Stimulated activated CD4-positive, alpha-beta T cell treated with anti-CD3 and anti-CD28 coated beads, TNF-alpha, amount 100 ng/mL, for 4 hours (primary cell): ENCODE results near the gene POGZ.
"Not testable (repeated sequence)": the region's sequence is repeated elsewhere in the genome, so short reads cannot be mapped to it uniquely, and the experiment has no call there.

Experiments used
- DNase-seq, 3 experiments: peaks; one replicate each; pipeline ENCODE4 v3.0.0-alpha.2; 2020; ENCODE audit warnings: low read depth in 3 of 3

POGZ gene

DNA sequence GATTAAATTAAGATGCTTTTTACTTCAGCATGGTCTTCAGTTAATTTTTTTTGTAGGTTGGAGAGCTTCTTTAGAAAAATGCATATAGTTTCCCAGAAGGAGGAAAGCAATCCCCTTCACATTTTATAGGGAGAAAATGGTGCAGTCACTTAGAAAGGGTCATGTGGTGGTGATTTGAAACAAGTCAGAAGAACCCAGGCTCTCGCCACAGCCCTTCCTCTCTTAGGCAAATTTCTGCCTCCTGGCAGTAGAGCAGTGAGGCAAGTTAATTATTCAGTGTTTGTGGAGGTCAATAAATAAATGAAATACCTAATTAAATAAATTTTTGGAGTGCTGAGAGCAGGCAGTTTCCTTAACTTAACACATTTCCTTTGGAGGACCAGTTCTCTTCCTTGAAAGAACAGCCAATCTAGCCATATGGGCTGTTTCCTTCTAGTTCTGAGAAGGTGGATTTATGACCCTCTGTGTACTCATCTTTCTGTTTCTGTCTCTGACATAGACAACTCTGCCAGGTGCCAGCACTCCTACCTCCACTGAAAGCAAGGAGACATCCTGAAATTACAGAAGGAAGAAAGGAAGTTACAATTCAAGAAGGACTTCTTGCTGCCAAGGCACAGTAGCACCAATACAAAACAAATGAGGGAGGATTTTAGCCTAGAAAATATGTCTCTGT is 19.0 kb upstream of the POGZ start:
- DNase-seq = no peak

- no peak for DNase-seq
These were observed 17.8 kb upstream of the POGZ start for GRCh38 chr1:151477066-151477465.

DNA sequence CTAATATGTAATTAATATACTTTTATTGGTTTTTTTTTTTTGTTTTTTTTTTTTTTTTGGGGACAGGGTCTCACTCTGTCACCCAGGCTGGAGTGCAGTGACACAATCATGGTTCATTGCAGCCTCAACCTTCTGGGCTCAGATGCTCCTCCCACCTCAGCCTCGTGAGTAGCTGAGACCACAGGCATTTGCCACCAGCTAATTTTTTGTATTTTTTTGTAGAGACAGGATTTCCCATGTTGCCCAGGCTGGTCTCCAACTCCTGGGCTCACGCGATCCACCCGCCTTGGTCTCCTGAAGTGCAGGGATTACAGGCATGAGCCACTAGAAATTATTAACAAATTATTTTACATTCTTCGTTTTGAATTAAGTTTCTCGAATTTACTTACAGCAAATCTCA is 16.8 kb upstream of the POGZ start:
- DNase-seq = no peak

DNA sequence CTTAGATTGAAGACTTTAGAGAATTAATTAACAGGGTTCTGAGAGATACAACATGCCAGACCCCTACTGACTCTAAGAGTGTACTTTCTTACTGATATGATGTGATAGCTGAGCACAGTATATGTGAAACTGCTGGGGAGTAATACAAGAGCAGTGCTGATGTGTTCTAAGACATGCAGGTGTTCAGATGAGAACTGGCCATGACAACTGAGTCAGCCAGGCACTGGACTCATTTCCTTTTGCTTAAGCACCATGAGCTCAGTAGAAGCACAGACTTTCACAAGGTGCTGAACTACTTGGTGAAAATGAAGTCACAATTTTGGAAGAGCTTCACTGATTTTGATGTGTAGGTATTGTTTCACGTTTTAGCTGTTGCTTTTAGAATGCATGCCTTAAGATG is 15.9 kb upstream of the POGZ start:
- no peak for DNase-seq

DNA sequence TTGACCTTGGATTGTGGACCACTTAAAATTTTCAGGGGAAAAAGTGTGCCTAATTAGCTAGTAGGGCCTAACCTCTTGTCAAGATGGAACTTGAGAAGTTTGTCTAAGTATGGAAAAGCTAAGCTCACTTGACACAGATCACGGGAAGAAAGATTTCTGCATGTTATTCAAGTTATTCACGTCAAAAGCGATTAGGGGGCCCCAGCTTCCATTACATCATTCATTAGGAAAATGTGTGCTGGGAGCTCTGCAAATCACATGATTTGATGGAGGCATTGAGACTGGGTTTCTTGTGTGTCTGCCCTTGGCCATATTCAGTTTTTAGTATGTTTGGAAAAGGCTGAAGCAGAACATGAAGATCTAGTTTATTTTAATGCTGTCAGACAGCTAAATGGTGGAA is 15.5 kb upstream of the POGZ start:
- DNase-seq = no peak

DNA sequence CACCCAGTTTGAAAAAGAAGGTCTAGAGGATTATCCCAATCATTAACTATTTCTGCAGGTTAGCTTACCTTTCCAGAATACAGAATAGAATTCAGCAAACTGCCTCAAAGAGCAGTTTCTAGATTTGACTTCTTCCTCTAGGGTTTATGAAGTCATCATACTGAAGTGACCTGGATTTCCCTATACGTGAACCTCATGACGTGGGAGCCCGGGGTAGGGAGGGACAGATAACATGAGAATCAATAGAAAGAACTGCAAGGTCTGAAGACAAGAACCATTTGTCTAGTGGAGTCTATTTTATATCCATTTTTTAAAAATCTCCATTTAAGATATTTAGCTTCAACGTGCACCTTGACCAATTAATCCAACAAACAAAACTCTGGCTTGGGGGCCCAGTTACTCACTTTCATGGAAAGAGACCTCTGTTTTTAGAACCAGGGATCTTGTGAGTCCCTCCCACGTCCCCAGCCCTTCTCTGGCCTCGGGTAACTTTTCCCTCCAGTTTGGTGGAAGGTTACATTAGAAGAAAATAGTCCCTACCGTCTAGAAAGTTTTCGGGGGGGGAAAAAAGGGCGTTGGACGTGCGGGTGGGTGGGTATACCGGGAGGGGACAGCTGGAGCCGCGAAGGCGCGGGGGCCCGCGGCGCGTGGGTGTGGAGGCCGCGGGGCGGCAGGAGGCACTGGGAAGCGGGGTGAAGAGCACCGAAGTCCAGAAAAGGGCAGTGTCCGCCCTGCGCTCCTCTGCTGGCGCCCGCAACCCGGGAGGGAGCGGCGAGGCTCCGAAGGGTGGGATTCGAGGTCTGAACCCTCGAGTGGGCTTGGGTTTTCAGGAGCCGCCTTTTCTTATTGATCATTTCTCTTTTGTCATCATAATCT is 13.8 kb upstream of the POGZ start:
- DNase-seq = no peak

- DNase-seq = no peak
These were observed 5.7 kb upstream of the POGZ start for GRCh38 chr1:151465026-151465425.

DNA sequence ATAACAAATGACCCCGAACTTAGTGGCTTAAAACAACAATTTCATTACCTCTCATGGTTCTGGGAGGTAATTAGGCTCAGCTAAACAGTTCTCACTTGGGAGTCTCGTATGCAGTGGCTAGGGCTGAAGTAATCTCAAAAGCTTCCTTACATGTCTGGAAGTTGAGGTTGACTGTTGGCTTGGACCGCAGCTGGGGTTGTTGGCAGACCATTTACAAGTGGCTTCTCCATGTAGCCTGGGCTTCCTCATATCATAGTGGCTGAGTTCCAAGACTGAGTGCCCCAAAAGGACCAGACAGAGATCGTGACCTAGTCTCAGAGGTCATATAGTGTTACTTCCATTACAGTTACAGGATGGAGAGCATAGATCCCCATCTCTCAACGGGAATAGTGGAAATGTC is 2.4 kb upstream of the POGZ start:
- no peak for DNase-seq

GRCh38 chr1:151458802-151459330 is 428 bp downstream of the POGZ start:
- DNase-seq = peak; percentile 33 to 44 (median 33)

- peak; percentile 43 to 61 (median 58) for DNase-seq
These were observed 1.1 kb downstream of the POGZ start for GRCh38 chr1:151457911-151458801.

DNA sequence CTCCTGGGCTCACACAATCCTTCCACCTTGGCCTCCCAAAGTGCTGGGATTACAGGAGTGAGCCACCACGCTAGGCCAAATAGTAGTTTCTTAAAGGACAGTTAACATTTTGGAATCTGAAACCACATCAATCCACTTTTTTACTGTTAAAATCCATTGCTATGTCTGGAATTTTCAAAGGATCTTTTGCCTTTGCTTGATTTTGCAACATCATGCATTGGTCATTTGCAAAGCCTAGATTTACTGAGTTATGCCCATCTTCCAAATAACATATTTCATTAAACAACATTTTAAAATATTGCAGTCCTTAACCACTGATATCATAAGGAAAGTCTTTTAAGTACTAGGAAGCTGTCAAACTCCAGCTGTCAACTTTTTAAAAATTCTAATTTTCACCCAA is 3.3 kb downstream of the POGZ start:
- DNase-seq = no peak

- no peak for DNase-seq
These were observed 4.1 kb downstream of the POGZ start for GRCh38 chr1:151455231-151455630.

GRCh38 chr1:151447696-151448095 is 11.6 kb downstream of the POGZ start:
- no peak for DNase-seq

DNA sequence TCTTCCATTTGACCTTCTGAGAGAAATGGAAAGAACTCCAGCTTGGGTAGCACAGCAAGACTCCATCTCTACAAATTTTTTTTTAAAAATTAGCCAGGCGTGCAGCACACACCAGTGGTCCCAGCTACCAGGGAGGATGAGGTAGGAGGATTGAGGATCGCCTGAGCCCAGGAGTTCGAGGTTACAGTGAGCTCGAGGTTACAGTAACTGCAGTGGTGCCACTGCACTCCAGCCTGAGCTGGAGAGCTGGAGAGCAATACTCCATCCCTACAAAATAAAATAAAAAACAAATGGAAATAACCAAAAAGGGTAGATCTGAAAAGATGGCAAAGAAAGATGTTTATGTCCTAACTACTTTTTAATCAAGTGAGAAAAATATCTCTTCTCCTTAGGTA is 14.5 kb downstream of the POGZ start:
- no peak for DNase-seq

GRCh38 chr1:151443846-151444782 is 15.2 kb downstream of the POGZ start:
- DNase-seq = peak in 2 of 3 experiments; percentile 47 to 53

GRCh38 chr1:151437396-151437795 is 21.9 kb downstream of the POGZ start:
- DNase-seq = not testable (repeated sequence)

DNA sequence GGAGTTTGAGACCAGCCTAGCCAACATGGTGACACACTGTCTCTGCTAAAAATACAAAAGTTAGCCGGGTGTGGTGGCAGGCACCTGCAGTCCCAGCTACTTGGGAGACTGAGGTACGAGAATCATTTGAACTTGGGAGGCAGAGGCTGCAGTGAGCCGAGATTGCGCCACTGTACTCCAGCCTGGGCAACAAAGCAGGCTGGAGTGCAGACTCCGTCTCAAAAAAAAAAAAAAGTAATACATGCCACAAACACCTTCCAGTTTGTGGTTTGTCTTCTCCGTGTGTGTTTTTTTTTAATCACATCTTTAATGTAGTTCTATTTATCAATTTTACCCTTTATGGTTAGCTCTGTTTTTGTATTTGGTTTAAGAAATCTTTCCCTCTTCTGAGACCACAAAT is 22.3 kb downstream of the POGZ start:
- DNase-seq = no peak

GRCh38 chr1:151435174-151435573 is 24.1 kb downstream of the POGZ start:
- DNase-seq = no peak

GRCh38 chr1:151433827-151434226 is 25.5 kb downstream of the POGZ start:
- not testable (repeated sequence) for DNase-seq

DNA sequence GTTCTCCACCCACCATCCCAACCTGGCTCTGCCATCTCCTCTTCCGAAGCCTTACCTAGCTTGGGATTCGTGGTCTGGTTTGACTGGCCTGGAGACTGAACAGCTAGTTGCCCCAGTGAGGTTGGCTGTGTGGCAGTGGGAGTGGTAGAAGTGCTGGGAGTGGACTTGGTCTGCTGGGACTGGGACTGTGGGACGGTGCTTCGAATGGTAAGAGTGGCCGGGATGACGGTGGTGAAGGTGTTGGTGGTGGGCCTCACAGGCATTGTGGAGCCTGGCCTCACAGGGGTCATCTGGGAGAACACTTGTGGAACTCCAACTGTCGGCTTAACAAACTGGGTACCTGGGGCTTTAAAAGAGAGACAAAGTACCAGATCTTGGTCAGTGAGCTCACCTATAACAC is 31.2 kb downstream of the POGZ start:
- no peak for DNase-seq

DNA sequence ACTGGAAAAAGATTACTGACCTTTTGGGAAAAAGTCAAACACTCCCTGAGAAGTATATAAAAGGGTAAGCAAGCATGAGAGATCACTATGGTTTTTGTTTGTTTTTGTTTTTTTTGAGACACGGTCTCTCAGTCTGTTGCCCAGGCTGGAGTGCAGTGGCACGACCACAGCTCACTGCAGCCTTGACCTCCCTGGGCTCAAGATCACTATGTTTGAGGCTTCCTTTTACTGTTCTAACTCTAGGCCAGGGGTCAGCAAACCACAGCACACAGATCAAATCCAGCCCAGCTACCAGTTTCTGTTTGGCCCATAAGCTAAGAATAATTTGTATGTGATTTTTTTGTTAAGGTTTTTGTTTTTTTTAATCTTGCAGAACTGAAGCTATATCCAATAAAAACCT is 34.2 kb downstream of the POGZ start:
- no peak for DNase-seq
